Fibroblast of skin of left biceps (primary cell): ENCODE data around the gene BZW2.

Source experiments
- DNase-seq, 2 experiments: peaks; one replicate each; pipeline ENCODE4 v3.0.0-alpha.2; 2013; ENCODE audit warnings: low read depth in 2 of 2

The BZW2 gene

GRCh38 chr7:16718111-16718656 is 72.2 kb downstream of the BZW2 start:
- no peak for DNase-seq

- no peak for DNase-seq
These were observed 73.7 kb downstream of the BZW2 start for GRCh38 chr7:16719699-16720098.

GRCh38 chr7:16721541-16721940 is 75.6 kb downstream of the BZW2 start:
- no peak for DNase-seq

- DNase-seq = no peak
These were observed 78.4 kb downstream of the BZW2 start for GRCh38 chr7:16724344-16724743.

GRCh38 chr7:16726189-16726588 is 80.2 kb downstream of the BZW2 start:
- DNase-seq = no peak

- DNase-seq = no peak
These were observed 81.8 kb downstream of the BZW2 start for GRCh38 chr7:16727736-16728135.

- DNase-seq = no peak
These were observed 82.8 kb downstream of the BZW2 start for GRCh38 chr7:16728811-16729210.

GRCh38 chr7:16729541-16729940 is 83.6 kb downstream of the BZW2 start:
- no peak for DNase-seq

- no peak for DNase-seq
These were observed 85.0 kb downstream of the BZW2 start for GRCh38 chr7:16730937-16731336.

- DNase-seq = no peak
These were observed 86.8 kb downstream of the BZW2 start for GRCh38 chr7:16732828-16733227.

GRCh38 chr7:16734148-16734726 is 88.3 kb downstream of the BZW2 start:
- DNase-seq = no peak

GRCh38 chr7:16735020-16735419 is 89.0 kb downstream of the BZW2 start:
- DNase-seq = no peak

- DNase-seq = no peak
These were observed 92.2 kb downstream of the BZW2 start for GRCh38 chr7:16738011-16738688.

- peak; percentile 82 to 84 for DNase-seq
These were observed 94.1 kb downstream of the BZW2 start for GRCh38 chr7:16739863-16740622.

- no peak for DNase-seq
These were observed 94.6 kb downstream of the BZW2 start for GRCh38 chr7:16740623-16740953.

GRCh38 chr7:16740996-16741395 is 95.0 kb downstream of the BZW2 start:
- DNase-seq = no peak

- no peak for DNase-seq
These were observed 95.7 kb downstream of the BZW2 start for GRCh38 chr7:16741676-16742075.

- DNase-seq = no peak
These were observed 96.6 kb downstream of the BZW2 start for GRCh38 chr7:16742547-16742946.

- no peak for DNase-seq
These were observed 97.3 kb downstream of the BZW2 start for GRCh38 chr7:16743236-16743635.

- DNase-seq = no peak
These were observed 98.7 kb downstream of the BZW2 start for GRCh38 chr7:16744518-16745250.

GRCh38 chr7:16745645-16746044 is 99.7 kb downstream of the BZW2 start:
- no peak for DNase-seq

GRCh38 chr7:16747102-16747501 is 101.1 kb downstream of the BZW2 start:
- no peak for DNase-seq
